Activated CD4-positive, alpha-beta T cell treated with anti-CD3 and anti-CD28 coated beads for 48 hours (primary cell): ENCODE measurements around the gene ARHGEF38.
"Not testable (repeated sequence)": the region's sequence is repeated elsewhere in the genome, so short reads cannot be mapped to it uniquely, and the experiment has no call there.

Experiments
- DNase-seq: peaks from one replicate; pipeline ENCODE4 v3.0.0-alpha.2; 2020

Gene ARHGEF38

DNA sequence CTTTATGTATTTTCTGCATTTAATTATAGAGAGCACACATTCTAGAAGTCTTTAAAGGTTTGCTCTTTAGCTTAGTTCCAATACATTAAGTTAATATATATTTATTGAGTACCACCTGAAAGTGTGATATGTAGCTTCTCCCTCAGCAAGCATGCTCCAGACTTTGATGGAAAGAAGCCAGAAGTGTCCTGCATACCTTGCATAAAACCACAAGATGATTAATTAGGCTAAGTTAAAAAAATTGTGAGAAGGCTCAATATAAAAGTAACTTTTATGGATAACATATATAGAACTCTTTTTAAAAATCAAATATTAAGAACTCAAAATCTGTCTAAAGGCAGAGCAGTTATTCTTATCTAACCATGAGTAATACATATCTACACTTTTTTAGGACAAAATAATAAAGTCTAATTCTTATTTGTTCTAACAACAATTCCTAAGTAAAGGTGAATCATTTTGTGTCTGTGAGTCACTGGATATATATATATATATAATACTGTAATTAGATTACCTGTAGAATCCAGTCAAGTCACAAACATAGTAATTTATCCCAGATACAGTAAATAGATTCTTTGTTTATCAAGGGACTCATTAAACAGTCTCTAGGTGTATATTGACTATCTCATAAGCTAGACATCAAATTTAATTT is 104.8 kb downstream of the ARHGEF38 start:
- DNase-seq = no peak

DNA sequence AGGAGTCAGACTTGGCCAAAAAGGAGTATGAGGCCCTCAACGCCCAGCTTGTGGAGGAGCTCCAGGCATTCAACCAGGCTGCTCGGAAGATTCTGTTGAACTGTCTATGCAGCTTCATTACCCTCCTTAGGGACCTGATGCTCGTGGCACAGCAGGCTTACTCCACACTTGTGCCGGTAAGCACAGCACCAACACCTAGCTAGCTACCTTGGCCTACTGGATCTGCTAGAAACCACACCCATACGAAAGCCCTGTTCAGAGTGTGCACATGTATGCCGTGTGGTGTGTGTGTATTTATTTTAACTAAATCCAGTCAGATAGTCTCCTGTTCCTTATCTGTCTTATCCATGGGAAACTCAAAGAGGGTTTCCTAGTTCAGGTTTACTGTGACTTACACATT is 106.8 kb downstream of the ARHGEF38 start:
- no peak for DNase-seq

DNA sequence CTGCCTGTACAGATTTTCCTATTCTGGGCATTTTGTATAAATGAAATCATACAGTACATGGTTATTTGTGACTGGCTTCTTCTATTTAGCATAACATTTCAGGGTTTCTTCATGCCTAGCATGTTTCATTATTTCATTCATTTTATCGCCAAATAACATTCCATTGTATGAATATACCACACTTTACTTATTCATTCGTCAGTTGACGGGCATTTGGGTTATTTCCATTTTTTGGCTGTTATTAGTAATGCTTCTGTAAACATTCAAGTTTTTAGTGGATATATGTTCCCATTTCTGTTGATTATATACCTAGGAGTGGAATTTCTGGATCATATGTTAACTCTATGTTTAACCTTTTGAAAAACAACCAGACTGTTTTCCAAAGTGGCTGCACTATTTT is 108.6 kb downstream of the ARHGEF38 start:
- DNase-seq = no peak

DNA sequence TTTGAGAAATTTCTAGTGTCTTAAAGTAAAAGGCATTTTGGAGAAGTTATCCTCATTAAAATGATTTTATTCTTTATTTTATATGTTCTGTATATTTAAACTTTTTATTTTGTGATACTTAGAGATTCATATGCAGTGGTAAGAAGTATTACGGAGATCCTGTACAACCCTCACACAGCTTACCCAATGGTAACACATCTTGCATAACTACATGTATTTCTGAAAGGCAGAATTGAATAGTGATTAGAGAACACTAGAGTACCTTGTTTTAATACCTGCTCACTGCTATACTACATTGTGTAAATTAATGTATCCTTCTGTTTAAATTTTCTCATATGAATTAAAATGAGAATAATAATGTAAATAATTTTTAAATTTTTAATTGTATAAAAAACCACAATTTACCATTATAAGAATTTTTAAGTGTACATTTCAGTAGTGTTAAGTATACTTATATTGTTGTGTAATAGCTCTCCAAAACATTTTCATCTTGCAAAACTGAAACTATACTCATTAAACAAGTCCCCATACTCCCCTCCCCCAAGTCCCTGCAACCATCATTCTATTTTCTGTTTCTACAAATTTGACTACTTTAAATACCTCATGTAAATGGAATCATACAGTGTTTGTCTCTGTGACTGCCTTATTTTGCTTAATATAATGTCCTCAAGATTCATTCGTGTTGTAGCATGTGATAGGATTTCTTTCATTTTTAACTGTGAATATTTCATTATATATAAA is 110.7 kb downstream of the ARHGEF38 start:
- DNase-seq = no peak

DNA sequence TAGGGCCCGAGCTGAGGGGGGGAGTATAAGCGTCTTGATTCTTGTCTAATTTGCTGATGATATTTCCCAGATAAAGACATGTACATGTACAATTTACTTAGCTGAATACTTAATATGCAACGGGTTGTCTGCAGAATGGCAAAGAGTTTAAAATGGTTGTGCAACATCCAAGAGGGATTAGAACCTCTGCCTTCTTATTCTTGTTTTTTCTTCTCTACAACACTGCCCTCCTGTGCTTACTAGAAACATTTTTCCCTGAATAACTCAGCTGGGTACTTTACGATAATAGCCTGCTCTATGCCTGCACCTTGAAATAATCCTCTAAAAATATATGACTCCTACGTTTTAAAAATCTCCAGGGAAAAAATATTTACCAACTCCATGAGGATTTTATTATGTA is 114.3 kb downstream of the ARHGEF38 start:
- no peak for DNase-seq

DNA sequence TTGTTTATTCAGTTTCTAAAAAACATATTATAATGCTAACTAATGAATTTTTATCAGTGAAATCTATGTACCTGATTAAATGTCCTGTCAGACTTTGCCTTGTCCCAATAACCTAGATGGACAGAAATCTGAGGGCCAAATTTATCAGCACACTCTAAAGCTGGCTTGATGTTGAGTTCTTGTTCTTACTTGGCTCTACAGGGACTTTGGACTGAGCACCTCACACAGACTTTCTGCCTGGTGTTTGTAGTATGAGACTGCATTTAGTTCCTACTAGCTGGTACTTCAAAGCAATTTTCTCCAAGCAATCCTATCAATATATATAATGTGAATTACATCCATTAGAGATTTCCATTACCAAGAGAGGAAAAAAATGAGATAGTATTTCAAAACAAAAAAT is 118.3 kb downstream of the ARHGEF38 start:
- no peak for DNase-seq

DNA sequence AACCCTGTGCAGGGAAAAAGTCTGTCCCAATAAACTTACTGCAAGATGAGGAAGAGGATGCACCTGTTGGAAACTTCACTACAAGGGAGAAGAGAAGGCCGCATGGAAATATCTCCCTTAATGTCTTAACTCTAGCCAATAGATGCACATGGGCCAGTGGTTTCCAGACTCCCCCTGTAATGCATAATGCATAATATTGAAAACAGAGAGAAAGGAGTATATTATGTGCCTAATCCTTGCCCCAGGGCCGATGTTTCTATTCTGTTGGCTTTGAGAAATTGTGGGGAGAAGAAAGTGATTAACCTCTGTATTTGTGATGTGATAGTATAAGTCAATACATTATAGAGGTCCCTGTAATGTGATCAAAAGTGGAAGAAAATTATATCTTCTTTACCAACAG is 118.9 kb downstream of the ARHGEF38 start:
- no peak for DNase-seq

DNA sequence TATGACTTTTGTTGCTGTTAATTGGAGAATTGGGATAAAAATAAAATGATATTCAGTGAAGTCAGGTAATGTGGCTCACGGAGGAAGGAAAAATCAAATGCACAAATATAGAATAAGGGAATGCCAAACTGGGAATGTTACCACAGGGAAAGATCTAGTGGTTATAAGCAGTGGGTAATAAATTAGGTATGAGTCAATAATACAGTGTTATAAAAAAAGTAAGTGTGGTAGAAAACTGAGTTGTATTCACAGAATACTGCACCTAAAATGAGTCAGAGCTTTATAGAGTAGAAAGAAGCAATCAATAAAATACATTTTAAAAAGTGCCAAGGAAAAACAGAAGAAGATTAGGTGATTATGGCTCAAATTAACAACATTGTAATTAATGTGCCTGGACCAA is 121.6 kb downstream of the ARHGEF38 start:
- DNase-seq = no peak

DNA sequence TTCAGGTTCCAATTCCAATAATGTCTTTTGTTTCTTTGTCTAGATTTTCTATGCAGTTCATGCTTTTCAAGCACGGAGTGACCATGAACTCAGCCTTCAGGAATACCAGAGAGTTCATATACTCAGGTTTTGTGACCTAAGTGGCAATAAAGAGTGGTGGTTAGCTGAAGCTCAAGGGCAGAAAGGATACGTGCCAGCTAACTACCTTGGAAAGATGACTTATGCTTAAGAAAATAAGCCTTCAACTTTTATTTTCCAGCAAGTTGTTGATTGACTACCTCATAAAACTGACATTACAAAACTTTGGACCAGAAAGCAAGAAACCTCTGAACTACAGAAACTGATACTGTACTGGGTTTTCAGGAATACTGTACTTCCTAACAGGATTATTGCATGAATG is 125.3 kb downstream of the ARHGEF38 start:
- no peak for DNase-seq

DNA sequence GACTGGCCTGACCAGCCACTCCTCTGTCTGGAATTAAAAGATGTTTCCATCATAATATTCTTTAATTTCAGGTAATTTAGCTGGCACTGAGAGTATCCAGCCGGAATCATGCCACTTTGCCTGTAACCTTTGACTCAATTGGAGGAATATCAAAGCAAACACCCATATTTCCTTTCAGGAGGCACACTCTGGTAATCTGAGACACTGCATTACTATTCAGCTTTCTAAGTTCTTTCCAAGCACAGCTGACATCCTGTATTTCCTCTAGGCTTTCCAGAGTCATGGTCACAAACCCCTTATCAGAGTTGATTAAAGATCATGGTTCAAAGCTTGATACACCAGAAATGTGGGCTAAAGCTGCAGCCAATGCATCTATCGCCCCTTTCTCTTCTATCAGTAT is 126.8 kb downstream of the ARHGEF38 start:
- DNase-seq = no peak

DNA sequence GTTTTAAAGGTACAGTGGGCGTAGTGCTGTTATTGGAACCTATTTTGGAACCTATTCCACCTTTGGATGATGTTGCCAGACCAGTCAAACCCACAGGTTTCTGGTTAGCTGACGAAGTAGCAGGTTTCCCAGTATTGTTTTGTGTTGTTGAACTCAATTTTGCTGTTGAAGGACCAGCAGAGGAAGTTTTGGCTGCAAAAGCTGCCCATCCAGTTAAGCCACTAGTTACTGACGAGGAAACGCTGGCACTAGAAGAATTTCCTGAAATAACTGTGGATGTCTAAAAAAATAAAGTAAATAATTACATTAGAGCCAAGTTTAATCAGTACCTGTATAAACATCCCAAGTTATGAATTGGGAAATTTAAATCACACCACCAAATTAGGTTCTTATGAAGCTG is 130.6 kb downstream of the ARHGEF38 start:
- DNase-seq = no peak

DNA sequence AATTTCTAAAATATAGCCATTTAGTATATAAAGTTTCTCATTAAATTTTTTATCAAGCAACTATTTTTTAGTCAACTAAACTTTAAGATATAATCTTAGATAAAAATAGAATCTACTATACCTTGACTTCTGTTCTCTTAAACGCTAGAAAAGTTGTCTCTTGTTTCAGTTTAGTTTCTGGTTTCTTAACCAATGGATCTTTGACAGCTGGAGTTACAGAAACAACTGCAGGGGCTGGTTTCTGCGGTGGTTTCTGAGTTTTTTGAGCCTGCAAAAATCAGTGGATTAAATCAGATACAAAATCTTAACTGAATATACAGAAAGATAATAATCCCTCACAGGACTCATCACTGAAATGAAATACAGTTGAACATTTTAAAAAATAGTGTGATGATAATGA is 134.2 kb downstream of the ARHGEF38 start:
- DNase-seq = no peak

DNA sequence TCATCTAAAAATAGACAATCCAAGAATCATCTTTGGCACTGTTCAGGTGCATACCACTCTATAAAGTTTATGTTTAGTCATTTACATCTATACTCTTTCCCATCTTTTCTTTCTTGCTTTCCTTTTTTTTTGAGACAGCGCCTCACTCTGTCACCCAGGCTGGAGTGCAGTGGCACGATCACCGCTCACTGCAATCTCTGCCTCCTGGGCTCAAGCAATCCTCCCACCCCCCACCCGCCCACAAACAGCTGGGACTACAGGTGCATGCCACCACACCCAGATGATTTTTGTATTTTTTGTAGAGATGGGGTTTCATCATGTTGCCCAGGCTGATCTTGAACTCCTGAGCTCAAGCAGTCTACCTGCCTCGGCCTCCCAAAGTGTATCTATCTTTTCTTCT is 142.4 kb downstream of the ARHGEF38 start:
- DNase-seq = not testable (repeated sequence)

DNA sequence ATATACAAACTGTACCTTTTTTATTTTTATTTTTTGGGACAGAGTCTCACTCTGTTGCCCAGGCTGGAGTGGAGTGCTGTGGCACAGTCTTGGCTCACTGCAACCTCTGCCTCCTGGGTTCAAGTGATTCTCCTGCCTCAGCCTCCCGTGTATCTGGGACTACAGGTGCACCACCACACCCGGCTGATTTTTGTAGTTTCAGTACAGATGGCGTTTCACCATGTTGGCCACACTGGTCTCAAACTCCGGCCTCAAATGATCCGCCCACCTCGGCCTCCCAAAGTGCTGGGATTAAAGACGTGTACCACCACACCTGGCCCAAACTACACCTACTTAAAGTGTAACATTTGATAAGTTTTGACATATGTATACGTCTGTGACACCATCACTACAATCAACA is 143.4 kb downstream of the ARHGEF38 start:
- DNase-seq = not testable (repeated sequence)

DNA sequence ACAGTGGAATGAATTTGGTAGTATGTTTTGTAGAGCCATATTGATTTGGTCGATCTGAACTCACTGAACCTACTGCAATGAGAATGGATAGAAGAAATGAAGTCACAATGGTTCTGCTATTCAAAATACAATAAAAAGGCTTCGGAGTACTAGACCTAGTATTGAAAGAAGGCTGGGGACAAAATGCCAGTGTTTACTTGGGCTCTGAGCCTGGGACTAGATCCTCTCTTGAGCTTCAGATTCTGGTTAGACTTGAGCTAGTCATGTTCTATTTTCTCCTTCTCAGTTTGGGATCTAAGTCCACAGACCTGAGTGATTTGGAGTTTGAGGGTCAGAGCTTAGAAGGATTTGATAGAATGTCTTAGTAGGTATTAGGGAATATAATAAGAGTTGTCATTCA is 146.2 kb downstream of the ARHGEF38 start:
- no peak for DNase-seq

DNA sequence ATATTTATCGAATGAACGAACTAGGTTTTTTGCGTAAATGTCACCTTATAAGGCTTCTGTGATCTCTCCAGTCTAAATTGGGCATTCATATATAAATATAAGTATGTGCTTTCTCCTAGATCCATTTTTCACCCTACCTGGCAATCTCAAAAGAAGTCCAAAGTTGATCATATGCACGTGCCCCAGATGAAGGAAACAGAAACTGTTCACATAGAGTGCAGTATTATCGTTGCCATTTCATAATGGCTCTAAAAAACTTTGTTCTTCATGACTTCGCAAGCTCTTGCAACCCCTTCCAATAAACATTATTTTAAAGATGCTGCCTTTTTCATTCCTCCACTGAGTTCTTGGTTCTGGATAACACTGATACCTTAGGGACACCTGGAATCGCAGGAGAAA is 155.4 kb downstream of the ARHGEF38 start:
- no peak for DNase-seq

DNA sequence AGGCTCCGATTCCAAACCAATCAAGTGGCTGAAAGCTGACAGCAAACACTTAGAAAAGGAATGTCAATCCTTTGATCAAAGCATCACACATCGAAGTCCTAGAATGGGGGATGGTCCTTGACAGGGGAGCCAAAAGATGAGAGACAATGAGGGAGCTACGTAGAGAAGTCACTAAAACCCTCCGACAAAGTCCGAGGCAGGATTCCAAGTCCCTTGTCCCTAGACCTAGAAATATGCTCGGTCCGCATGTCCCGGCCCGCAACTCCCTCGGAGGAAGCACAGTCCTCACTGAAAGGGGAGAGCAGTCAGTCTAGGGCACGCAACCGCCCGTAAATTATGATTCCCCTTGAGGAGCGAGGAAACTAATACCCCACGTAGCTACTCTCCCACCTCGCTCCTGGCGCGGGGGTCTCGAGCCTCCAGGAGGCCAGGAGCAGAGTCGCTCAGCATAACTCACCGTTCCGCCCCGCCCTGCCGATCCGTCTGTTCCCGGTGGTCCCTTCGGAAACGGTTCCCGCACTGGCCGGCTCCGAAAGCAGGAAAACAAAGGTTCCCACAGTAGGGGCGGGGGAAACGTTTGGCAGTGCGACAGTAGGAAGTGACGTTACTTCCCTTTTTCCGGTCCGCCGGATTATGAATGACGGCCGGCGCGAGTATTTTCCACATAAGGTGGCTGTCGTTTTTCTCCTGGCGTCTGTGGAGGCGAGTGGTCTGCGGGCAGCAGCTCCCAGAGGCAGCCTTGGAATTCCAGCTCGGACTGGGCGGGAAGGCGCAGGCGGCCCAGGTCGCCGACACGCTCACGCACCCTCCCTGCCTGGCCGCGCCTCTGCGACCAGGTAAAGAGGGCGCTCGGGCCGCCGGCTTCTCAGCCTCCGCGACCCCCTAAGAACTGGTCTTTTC is 156.0 kb downstream of the ARHGEF38 start, which contains the start of the genes GSTCD and INTS12:
GSTCD (plus strand) TSS at position 604 of the 900 bp plus-strand sequence. CDS start 8,830 bp downstream, outside the sequence.
INTS12 (minus strand) TSS at position 509 of the 900 bp plus-strand sequence. CDS start 8,684 bp downstream, outside the sequence.
- peak; percentile 93 for DNase-seq

DNA sequence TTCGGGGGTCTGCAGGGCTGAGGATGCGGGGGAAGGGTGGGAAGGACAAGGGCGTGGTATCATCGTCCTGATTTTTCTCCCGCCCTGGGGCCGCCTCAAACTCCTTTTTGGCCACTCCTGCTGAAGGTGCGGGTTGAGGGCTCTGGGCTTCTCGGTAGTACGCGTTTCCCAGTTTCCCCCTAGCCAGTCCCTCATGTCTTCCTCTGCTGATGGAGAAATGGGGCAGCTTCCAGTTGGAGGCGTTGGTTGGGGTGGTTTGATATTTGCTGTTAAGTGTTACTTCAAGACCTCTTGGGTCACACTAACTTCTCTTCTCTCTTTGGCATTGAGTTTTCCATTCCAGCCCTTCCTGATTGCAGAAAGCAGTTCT is 156.6 kb downstream of the ARHGEF38 start:
- peak; percentile 29 for DNase-seq

DNA sequence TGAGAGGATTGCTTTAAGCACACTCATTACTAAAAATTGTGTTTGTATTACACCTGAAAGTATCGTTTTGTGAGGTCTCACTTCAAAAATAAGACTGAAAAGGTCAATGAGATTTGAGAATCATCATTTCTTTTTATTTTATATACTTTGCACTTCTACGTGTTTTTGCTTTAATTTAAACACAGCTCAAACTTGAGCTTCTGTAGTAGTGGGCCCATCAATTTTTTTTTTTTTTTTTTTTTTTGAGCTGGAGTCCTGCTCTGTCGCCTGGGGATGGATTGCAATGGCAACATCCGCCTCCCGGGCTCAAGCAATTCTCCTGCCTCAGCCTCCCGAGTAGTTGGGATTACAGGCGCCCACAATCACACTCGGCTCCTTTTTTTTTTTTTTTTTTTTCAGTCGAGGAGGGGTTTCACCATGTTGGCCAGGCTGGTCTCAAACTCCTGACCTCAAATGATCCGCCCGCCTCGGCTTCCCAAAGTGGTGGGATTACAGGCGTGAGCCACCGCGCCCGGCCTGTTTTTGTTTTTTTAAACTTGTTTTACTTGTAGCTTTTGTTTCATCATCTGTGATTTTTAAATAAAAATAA is 157.7 kb downstream of the ARHGEF38 start:
- no peak for DNase-seq

DNA sequence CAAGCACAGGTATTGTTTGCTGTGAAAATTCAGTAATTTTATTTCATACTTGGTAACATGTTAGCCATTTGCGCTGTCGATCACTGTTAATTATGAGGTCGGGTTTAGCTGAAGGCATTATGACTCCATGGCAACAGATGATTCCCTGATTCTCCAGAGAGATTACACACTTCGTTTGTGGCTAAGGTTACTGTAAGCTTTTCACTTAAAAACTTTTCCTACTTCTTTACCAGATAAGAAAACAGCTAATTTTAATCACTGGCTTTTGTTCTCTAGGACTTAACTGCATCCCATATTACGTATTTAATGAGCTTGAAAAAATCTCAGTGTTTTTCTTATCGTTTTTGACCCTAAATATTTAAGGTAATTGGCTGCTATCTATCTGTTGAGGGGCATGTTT is 158.3 kb downstream of the ARHGEF38 start:
- no peak for DNase-seq

DNA sequence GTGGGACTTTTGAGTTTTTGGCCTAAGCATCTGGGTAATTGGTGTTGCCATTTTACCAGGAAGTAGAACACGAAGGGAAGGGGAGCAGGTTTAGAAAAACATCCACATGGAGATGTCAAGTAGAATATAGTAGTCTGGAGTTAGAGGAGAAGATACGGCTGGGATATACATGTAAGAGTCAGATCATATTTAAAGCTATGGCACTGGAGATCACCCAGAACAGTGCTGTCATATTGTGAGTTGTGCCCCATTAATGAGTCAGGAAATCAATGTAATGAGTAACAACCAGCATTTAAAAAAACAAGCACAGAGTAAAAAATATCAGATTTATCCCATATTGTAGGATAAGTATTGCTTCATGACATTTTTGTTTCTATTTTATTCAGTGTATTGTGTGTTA is 160.3 kb downstream of the ARHGEF38 start:
- no peak for DNase-seq

DNA sequence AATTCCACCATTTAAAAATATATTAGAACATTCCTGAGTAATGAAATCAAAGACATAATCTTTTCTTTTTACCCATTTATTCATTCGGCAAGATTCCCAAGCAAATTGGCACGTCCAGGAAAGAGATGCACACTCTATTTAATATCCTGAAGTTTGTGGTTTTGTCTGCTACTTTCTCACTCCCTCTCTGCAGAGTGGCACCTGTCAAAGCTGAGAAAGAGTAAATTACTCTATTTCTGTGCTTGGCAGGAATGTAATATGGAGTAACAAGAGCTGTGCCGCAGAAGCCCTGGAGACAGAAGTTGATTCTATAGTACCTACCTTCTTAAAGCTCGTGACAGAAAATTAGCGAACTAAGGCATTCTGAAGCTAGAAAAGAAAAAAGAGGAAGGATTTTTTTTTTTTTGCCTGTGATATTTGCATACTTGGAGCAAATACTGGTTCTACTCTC is 161.7 kb downstream of the ARHGEF38 start:
- no peak for DNase-seq

DNA sequence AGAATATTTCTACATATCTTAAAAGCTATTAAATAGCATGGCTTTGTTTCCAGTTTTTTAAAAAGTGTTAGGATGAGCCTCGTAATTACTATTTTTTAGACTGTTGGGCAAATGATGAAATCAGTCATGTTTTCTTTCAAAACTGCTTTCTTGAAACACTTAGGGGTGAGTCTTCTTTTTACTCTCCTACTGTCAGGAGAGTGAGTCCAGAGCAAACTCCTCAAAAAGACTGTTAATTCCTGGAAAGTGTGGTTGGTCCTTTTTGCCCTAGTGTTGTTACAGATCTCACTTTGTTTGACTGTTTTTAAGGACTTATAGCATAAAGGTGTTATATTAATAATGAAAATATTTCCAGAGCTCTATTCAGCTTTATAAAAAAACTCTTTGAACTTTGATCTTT is 162.5 kb downstream of the ARHGEF38 start:
- no peak for DNase-seq
